HepG2 (cell line): ENCODE results near the gene MYCBPAP. TPM values are rescaled to one million over a fixed set of nuclear protein-coding genes. Genes with fewer than 3 reads are reported as not detected.
A peak's percentile ranks its signal among the peaks of the same experiment; 100 is the strongest.

Experiments used
- CCDC6 ChIP-seq: sonication (generic); formaldehyde crosslinking; IDR thresholded peaks from 2 replicates; pipeline ENCODE4 v1.8.1; 2022; ENCODE audit warnings: mild to moderate bottlenecking, missing genetic modification reagents, moderate library complexity
- HNRNPLL ChIP-seq: fragments of 200-400 bp; formaldehyde crosslinking; IDR thresholded peaks from 2 replicates; pipeline ENCODE4 v1.6.1; 2017; ENCODE audit warnings: mild to moderate bottlenecking, low read depth, low read length; ENCODE audit not compliant: poor library complexity, severe bottlenecking
- NCOR1 ChIP-seq: fragments of 200-600 bp; sonication (generic); IDR thresholded peaks from 2 replicates; pipeline ENCODE4 v1.7.0; 2017; ENCODE audit warnings: antibody characterized with exemption, low read length, borderline replicate concordance
- PHF5A ChIP-seq: IDR thresholded peaks from one replicate; pipeline ENCODE4 v1.6.1; 2018; ENCODE audit warnings: low read depth, missing genetic modification reagents; ENCODE audit not compliant: unreplicated experiment
- PPARG ChIP-seq: conservative IDR thresholded peaks from 2 replicates; pipeline ENCODE4 v1.6.1; 2016; ENCODE audit warnings: missing biosample characterization, missing genetic modification reagents
- SUZ12 ChIP-seq: fragments of 150-350 bp; IDR thresholded peaks from 2 replicates; pipeline ENCODE4 v1.6.1; 2014; ENCODE audit warnings: low read depth, low read length
- ZGPAT ChIP-seq: IDR thresholded peaks from 2 replicates; pipeline ENCODE4 v1.6.1; 2016; ENCODE audit warnings: mild to moderate bottlenecking
- ZNF589 ChIP-seq: sonication (generic); formaldehyde crosslinking; conservative IDR thresholded peaks from 2 replicates; pipeline ENCODE4 v1.8.0; 2022; ENCODE audit warnings: mild to moderate bottlenecking, moderate library complexity, missing genetic modification reagents
- ZSCAN31 ChIP-seq: sonication (generic); formaldehyde crosslinking; IDR thresholded peaks from 2 replicates; pipeline ENCODE4 v1.5.0; 2020; ENCODE audit warnings: low read depth, mild to moderate bottlenecking, missing genetic modification reagents
- polyA plus RNA-seq, 8 experiments: library from polyadenylated mRNA; depleted of rRNA in 3 of 8; stranded (reverse) in 7 of 8; unstranded in 1 of 8; fragments of >200 nt; fragmentation: Illumina TruSeq in 4 of 8; extraction: Trizol in 4 of 8; gene quantifications; 2 replicates each; pipeline versions ENCODE4 v1.2.1 to v1.2.3, GENCODE V29; 2011 to 2016; ENCODE audit warnings: low read depth in 4 of 8, missing spikeins in 1 of 8, mixed read lengths in 1 of 8; ENCODE audit not compliant: insufficient read depth in 1 of 8
- total RNA-seq, 5 experiments: library from RNA; depleted of rRNA; stranded (reverse); fragments of >200 nt; fragmentation: Illumina TruSeq; extraction: Trizol; gene quantifications; 2 replicates each; pipeline ENCODE4 v1.2.3, GENCODE V29; 2016; ENCODE audit warnings: low read depth in 1 of 5
- TF ChIP-seq, protein P1 (sequence below): sonication (generic); formaldehyde crosslinking; IDR thresholded peaks from 2 replicates; pipeline ENCODE4 v1.5.0; 2020; ENCODE audit warnings: mild to moderate bottlenecking, missing genetic modification reagents, borderline replicate concordance
- TF ChIP-seq, protein P2 (sequence below): sonication (generic); formaldehyde crosslinking; IDR thresholded peaks from 2 replicates; pipeline ENCODE4 v1.4.0; 2020; ENCODE audit warnings: mild to moderate bottlenecking, missing genetic modification reagents

Gene MYCBPAP
- total and polyA plus RNA-seq, 2 of the 13 experiments (the other 11 are each of a cell fraction or from before 2014, with no cell fraction given): 0.22 to 0.24 TPM

GRCh38 chr17:50458701-50459676 is 49.2 kb upstream of the MYCBPAP start (continued):
- TF ChIP-seq, protein P1, sequence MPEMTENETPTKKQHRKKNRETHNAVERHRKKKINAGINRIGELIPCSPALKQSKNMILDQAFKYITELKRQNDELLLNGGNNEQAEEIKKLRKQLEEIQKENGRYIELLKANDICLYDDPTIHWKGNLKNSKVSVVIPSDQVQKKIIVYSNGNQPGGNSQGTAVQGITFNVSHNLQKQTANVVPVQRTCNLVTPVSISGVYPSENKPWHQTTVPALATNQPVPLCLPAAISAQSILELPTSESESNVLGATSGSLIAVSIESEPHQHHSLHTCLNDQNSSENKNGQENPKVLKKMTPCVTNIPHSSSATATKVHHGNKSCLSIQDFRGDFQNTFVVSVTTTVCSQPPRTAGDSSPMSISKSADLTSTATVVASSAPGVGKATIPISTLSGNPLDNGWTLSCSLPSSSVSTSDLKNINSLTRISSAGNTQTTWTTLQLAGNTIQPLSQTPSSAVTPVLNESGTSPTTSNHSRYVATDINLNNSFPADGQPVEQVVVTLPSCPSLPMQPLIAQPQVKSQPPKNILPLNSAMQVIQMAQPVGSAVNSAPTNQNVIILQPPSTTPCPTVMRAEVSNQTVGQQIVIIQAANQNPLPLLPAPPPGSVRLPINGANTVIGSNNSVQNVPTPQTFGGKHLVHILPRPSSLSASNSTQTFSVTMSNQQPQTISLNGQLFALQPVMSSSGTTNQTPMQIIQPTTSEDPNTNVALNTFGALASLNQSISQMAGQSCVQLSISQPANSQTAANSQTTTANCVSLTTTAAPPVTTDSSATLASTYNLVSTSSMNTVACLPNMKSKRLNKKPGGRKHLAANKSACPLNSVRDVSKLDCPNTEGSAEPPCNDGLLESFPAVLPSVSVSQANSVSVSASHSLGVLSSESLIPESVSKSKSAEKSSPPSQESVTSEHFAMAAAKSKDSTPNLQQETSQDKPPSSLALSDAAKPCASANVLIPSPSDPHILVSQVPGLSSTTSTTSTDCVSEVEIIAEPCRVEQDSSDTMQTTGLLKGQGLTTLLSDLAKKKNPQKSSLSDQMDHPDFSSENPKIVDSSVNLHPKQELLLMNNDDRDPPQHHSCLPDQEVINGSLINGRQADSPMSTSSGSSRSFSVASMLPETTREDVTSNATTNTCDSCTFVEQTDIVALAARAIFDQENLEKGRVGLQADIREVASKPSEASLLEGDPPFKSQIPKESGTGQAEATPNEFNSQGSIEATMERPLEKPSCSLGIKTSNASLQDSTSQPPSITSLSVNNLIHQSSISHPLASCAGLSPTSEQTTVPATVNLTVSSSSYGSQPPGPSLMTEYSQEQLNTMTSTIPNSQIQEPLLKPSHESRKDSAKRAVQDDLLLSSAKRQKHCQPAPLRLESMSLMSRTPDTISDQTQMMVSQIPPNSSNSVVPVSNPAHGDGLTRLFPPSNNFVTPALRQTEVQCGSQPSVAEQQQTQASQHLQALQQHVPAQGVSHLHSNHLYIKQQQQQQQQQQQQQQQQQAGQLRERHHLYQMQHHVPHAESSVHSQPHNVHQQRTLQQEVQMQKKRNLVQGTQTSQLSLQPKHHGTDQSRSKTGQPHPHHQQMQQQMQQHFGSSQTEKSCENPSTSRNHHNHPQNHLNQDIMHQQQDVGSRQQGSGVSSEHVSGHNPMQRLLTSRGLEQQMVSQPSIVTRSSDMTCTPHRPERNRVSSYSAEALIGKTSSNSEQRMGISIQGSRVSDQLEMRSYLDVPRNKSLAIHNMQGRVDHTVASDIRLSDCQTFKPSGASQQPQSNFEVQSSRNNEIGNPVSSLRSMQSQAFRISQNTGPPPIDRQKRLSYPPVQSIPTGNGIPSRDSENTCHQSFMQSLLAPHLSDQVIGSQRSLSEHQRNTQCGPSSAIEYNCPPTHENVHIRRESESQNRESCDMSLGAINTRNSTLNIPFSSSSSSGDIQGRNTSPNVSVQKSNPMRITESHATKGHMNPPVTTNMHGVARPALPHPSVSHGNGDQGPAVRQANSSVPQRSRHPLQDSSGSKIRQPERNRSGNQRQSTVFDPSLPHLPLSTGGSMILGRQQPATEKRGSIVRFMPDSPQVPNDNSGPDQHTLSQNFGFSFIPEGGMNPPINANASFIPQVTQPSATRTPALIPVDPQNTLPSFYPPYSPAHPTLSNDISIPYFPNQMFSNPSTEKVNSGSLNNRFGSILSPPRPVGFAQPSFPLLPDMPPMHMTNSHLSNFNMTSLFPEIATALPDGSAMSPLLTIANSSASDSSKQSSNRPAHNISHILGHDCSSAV (CRISPR knock-in tag): no peak
- TF ChIP-seq CCDC6 (peak; percentile 77), SUZ12 (no peak), ZNF589 (CRISPR knock-in tag) (peak; percentile 67), ZSCAN31 (CRISPR knock-in tag) (peak; percentile 92), HNRNPLL (no peak), ZGPAT (CRISPR knock-in tag) (peak; percentile 72; the same call in 1 of the 2 replicates), PHF5A (CRISPR knock-in tag) (peak; percentile 54), NCOR1 (peak; percentile 25; the same call in 1 of the 2 replicates), PPARG (CRISPR knock-in tag) (peak; percentile 44; the same call in 1 of the 2 replicates)
- TF ChIP-seq, protein P2, sequence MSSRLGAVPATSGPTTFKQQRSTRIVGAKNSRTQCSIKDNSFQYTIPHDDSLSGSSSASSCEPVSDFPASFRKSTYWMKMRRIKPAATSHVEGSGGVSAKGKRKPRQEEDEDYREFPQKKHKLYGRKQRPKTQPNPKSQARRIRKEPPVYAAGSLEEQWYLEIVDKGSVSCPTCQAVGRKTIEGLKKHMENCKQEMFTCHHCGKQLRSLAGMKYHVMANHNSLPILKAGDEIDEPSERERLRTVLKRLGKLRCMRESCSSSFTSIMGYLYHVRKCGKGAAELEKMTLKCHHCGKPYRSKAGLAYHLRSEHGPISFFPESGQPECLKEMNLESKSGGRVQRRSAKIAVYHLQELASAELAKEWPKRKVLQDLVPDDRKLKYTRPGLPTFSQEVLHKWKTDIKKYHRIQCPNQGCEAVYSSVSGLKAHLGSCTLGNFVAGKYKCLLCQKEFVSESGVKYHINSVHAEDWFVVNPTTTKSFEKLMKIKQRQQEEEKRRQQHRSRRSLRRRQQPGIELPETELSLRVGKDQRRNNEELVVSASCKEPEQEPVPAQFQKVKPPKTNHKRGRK (CRISPR knock-in tag): no peak
